ENCODE data around the gene XRCC1. TPM values are rescaled to one million over a fixed set of nuclear protein-coding genes. Genes with fewer than 3 reads are reported as not detected.
A peak's percentile ranks its signal among the peaks of the same experiment; 100 is the strongest.

Gene XRCC1
- total RNA-seq, 1 experiment from 2014 or later, result 20.1 TPM

- in situ Hi-C loops (cut with HindIII; ENCODE audit: low pct_unique_long_range_greater_than_20kb, low sequenced_read_pairs) (no loop called here), intact Hi-C loops (cut with micrococcal nuclease; ENCODE audit: unreplicated experiment) (no loop called here)
- H3K9me3 ChIP-seq (ENCODE audit: control insufficient read depth, insufficient read depth, low read depth, low read length), result no peaks in the 10 kb centered on the region
- H3K27ac ChIP-seq (ENCODE audit: low read length), result peak within 1 kb of the TSS; percentile 75
- TF ChIP-seq CTCF (IDR thresholded peaks at IDR 0.05), result no peak
- peak; percentile 54; the same call in 1 of the 2 replicates for TF ChIP-seq POLR2AphosphoS5 (IDR thresholded peaks at IDR 0.05; ENCODE audit: low read depth, low read length)
- ATAC-seq, result peak; percentile 93
- H3K4me3 ChIP-seq (ENCODE audit: low read depth in 2 of 2, low read length in 2 of 2), result peak within 1 kb of the TSS; percentile 82 to 84
- no peak for DNase-seq (ENCODE audit: low read depth, low spot score)
- no TSS peak for BruUV-seq (replicated peaks)
- H3K4me1 ChIP-seq (ENCODE audit: control insufficient read depth, insufficient read depth, low read length), result peaks cover 4% of the 10 kb centered on the region; the same call in 1 of the 2 replicates
- no peaks in the 10 kb centered on the region; the same call in 1 of the 2 replicates for H3K36me3 ChIP-seq (ENCODE audit: control insufficient read depth, insufficient read depth, low read length)
- ChIA-PET CTCF (no interaction called here), POLR2A (no interaction called here)
- no peaks in the 10 kb centered on the region for H3K27me3 ChIP-seq (ENCODE audit: control insufficient read depth, insufficient read depth, low read length)
Observed at GRCh38 chr19:43526884-43527859, 48.2 kb downstream of the XRCC1 start, which contains the start of gene ETHE1. ETHE1 (minus strand) TSS chr19:43527201; CDS start chr19:43527177, 24 bp downstream.

- Histone ChIP-seq H3K36me3 (ENCODE audit: control insufficient read depth, insufficient read depth, low read length) (no peaks in the 10 kb centered on the region; the same call in 1 of the 2 replicates), H3K27ac (ENCODE audit: low read length) (peak overlapping the region; percentile 73), H3K4me1 (ENCODE audit: control insufficient read depth, insufficient read depth, low read length) (peaks cover 4% of the 10 kb centered on the region; the same call in 1 of the 2 replicates), H3K4me3 (ENCODE audit: low read depth in 2 of 2, low read length in 2 of 2) (peak overlapping the region; percentile 82 to 84), H3K9me3 (ENCODE audit: control insufficient read depth, insufficient read depth, low read depth, low read length) (no peaks in the 10 kb centered on the region), H3K27me3 (ENCODE audit: control insufficient read depth, insufficient read depth, low read length) (no peaks in the 10 kb centered on the region)
- POLR2A ChIA-PET, result no interaction called here
- DNase-seq (ENCODE audit: low read depth, low spot score), result no peak
- CTCF ChIA-PET, result no interaction called here
- intact Hi-C loops (cut with micrococcal nuclease; ENCODE audit: unreplicated experiment), result no loop called here
- in situ Hi-C loops (cut with HindIII; ENCODE audit: low pct_unique_long_range_greater_than_20kb, low sequenced_read_pairs), result no loop called here
- peak; percentile 50 for ATAC-seq
- no TSS peak for BruUV-seq (replicated peaks)
- TF ChIP-seq CTCF (IDR thresholded peaks at IDR 0.05), result no peak
- no peak for TF ChIP-seq TCF7L2 (IDR thresholded peaks at IDR 0.05; ENCODE audit: low read depth, low read length)
- no peak for TF ChIP-seq SIN3A (IDR thresholded peaks at IDR 0.05; ENCODE audit: borderline replicate concordance, insufficient read depth, low read depth, low read length)
- TF ChIP-seq POLR2AphosphoS5 (IDR thresholded peaks at IDR 0.05; ENCODE audit: low read depth, low read length), result no peak
- no peak for TF ChIP-seq REST (IDR thresholded peaks at IDR 0.05; ENCODE audit: insufficient read depth in 1 of 2, low read depth in 2 of 2, low read length in 1 of 2)
Observed at GRCh38 chr19:43525836-43526771, 49.2 kb downstream of the XRCC1 start.
